Measurements from ENCODE around the gene STIP1. TPM values are rescaled to one million over a fixed set of nuclear protein-coding genes. Genes with fewer than 3 reads are reported as not detected.
"Not testable (repeated sequence)": the region's sequence is repeated elsewhere in the genome, so short reads cannot be mapped to it uniquely, and the experiment has no call there.

The STIP1 gene
- total RNA-seq, 1 experiment from 2014 or later = 287 TPM

DNA sequence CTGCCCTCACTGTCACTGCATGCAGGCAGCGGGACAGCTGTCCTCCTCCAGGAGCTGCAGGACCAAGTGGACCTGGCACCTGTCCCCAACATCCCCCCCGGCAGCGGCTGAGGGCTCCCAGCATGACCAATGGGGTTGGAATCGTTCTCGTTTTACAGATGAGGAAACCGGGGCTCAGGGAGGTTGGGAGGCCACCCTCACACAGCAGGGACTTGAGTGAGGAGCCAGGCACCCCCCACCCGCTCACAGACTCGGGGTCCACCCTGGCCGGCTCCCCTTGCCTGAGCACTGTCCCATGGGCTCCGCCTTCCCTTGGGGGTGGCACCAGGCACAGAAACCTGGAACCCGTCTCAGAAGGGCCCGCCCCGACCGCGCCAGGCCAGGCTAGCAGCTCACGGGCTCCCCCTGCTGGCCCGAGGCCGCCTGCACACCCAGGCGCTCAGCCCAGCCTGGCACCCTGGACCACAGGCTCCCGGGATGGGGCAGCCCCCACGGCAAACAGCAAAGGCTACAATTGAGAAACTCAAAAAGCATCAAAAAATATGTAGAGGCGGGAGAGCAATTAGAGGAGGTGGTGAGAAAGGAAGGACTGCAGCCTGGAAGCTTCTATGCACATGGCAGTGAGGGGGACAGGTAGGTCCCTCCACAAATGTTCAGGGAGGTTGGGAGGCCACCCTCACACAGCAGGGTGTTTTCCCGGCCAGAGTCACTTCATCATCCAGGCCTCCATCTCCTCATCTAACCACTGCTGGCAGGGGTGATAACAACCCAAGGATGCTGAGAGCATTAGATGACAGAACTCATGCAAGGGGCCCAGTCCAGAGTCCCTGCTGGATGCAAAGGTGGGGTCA, 32.9 kb upstream of the STIP1 start:
- no peaks in the 10 kb centered on the region for H3K27me3 ChIP-seq
- no peak overlapping the region for H3K4me3 ChIP-seq
- H3K9me3 ChIP-seq = no peaks in the 10 kb centered on the region
- peaks cover 3% of the 10 kb centered on the region; the same call in 1 of the 2 replicates for H3K36me3 ChIP-seq
- peak; percentile 48 for DNase-seq

GRCh38 chr11:64153812-64154211, 32.2 kb upstream of the STIP1 start:
- H3K36me3 ChIP-seq = peaks cover 3% of the 10 kb centered on the region; the same call in 1 of the 2 replicates
- no peaks in the 10 kb centered on the region for H3K9me3 ChIP-seq
- no peak for DNase-seq
- H3K27me3 ChIP-seq = no peaks in the 10 kb centered on the region
- no peak overlapping the region for H3K4me3 ChIP-seq

- no peak for DNase-seq
- H3K27me3 ChIP-seq = no peaks in the 10 kb centered on the region
Observed at GRCh38 chr11:64156235-64157011, 29.5 kb upstream of the STIP1 start.

GRCh38 chr11:64157631-64158394, 28.2 kb upstream of the STIP1 start:
- no peaks in the 10 kb centered on the region for H3K9me3 ChIP-seq
- H3K36me3 ChIP-seq = no peaks in the 10 kb centered on the region
- H3K27me3 ChIP-seq = no peaks in the 10 kb centered on the region
- DNase-seq = no peak
- no peak overlapping the region for H3K4me3 ChIP-seq

More at GRCh38 chr11:64156235-64157011, 29.5 kb upstream of the STIP1 start:
- no peaks in the 10 kb centered on the region for H3K9me3 ChIP-seq
- peaks cover 2% of the 10 kb centered on the region; the same call in 1 of the 2 replicates for H3K36me3 ChIP-seq
- H3K4me3 ChIP-seq = no peak overlapping the region

DNA sequence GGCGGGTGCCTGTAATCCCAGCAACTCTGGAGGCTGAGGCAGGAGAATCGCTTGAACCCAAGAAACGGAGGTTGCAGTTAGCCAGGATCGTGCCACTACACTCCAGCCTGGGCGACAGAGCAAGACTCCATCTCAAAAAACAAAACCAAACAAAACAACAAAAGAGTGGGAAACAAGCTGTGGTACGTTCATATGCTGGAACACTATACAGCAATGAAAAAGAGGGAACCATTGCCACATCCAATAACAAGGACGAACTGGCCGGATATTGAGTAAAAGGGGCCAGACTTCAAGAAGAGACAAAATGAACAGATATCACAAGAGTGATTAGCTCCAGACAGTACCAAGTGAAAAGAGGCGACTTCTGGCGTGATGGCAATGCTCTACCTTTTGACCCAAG, 24.9 kb upstream of the STIP1 start:
- Histone ChIP-seq H3K27me3 (no peaks in the 10 kb centered on the region), H3K36me3 (no peaks in the 10 kb centered on the region), H3K4me3 (no peak overlapping the region), H3K9me3 (no peaks in the 10 kb centered on the region)
- DNase-seq = no peak

DNA sequence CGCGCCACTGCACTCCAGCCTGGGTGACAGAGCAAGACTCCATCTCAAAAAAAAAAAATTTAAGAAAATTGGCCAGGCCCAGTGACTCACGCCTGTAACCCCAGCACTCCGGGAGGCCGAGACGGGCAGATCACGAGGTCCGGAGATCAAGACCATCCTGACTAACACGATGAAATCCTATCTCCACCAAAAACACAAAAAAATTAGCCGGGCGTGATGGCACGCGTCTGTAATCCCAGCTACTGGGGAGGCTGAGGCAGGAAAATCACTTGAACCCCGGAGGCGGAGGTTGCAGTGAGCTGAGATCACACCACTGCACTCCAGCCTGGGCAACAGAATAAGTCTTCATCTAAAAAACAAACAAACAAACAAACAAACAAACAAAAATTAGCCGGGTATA, 23.2 kb upstream of the STIP1 start:
- H3K4me3 ChIP-seq, H3K9me3 ChIP-seq, DNase-seq, H3K36me3 ChIP-seq, H3K27me3 ChIP-seq: not testable (repeated sequence)

DNA sequence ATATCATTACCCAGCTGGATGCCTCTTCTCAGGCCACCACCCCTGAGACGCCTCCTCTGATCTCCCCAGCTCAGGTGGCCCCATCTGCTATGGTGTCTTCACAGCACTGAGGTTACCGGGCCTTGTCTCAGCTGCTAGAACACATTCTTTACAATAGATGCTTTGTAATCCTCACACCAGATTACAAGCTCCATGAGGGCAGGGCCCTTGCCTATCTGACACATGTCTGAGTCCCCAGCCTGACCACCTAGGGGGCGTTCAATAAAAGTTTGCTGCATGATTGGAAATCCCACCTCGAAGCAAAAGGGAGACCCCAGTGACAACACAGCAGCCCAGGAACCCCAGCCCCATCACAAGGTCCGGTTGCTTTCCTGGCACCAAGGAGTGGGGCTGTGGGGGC, 22.0 kb upstream of the STIP1 start:
- Histone ChIP-seq H3K4me3 (no peak overlapping the region), H3K9me3 (no peaks in the 10 kb centered on the region), H3K27me3 (no peaks in the 10 kb centered on the region), H3K36me3 (no peaks in the 10 kb centered on the region)
- no peak for DNase-seq

DNA sequence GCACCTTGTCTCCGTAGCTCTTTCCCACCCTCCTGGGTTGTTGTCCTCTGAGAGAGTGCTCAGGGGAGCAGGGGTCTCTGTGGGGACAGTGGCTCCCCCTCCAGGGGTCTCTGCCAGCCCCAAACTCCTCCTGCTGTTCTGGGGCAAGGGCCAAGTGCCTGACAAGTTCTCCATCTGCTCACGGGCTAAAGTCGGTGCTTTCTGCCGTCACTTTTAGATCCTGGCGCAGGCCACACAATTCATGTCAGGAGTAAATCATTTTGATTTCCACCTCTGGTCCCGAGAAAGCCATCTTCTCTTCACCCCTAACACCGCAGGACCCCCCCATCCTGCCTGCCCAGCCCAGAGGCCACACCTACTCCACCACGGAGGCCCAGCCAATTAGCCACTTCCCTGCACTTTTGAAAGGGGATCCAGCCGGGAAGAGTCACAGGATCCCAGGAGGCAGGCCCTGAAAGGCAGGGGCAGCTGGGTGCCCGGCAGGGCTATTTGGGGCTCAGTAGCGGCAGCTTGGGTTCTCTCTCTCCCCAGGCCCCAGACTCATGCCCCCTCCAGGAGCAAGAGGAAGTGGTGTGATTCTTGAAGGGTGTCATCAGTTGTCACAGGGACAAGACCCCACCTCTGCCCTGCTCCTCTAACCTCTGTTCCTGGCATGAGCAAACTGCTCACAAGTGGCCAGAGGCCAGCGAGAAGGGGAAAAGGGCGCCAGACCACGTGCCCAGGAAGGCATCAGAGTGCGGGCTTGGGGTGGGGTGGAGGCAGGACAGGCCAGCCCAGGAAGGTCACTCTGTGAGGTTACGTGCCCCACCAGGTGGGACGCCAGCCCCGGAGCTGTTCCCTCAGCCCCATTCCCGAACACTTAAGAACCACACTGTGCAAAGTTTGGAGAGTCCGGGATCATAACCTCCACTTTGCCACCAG, 21.3 kb upstream of the STIP1 start:
- no peaks in the 10 kb centered on the region for H3K36me3 ChIP-seq
- no peaks in the 10 kb centered on the region for H3K9me3 ChIP-seq
- peak; percentile 64 for DNase-seq
- H3K4me3 ChIP-seq = peak overlapping the region; percentile 65
- H3K27me3 ChIP-seq = no peaks in the 10 kb centered on the region

- peak; percentile 33 for DNase-seq
- no peaks in the 10 kb centered on the region for H3K36me3 ChIP-seq
- no peaks in the 10 kb centered on the region for H3K9me3 ChIP-seq
- peak overlapping the region; percentile 65 for H3K4me3 ChIP-seq
- H3K27me3 ChIP-seq = no peaks in the 10 kb centered on the region
Observed at GRCh38 chr11:64165481-64165841, 20.5 kb upstream of the STIP1 start.

- peak; percentile 90 for DNase-seq
- no peaks in the 10 kb centered on the region for H3K27me3 ChIP-seq
- no peaks in the 10 kb centered on the region for H3K36me3 ChIP-seq
- no peaks in the 10 kb centered on the region for H3K9me3 ChIP-seq
- peak within 1 kb of the TSS; percentile 65 for H3K4me3 ChIP-seq
Observed at GRCh38 chr11:64165842-64166635, 19.9 kb upstream of the STIP1 start, which contains the start of gene MACROD1. MACROD1 (minus strand) TSS chr11:64166113; CDS start chr11:64165994, 119 bp downstream.

DNA sequence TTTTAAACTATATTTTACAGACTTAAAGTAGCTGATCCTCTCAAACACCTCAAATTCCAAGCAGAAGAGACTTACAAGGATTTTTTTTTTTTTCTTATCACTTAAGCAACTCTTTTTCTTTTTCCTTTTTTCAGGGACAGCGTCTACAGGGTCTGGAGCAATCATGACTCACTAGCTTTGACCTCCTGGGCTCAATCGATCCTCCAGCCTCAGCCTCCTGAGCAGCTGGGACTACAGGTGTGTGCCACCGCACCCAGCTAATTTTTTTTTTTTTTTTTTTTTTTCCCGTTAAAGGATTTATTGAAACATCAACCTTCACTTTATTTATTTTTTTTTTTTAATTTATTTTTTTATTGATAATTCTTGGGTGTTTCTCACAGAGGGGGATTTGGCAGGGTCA, 15.6 kb upstream of the STIP1 start:
- no peak for DNase-seq
- H3K9me3 ChIP-seq = peaks cover 4% of the 10 kb centered on the region
- no peak overlapping the region for H3K4me3 ChIP-seq
- H3K36me3 ChIP-seq = no peaks in the 10 kb centered on the region; the same call in 1 of the 2 replicates
- no peaks in the 10 kb centered on the region for H3K27me3 ChIP-seq

DNA sequence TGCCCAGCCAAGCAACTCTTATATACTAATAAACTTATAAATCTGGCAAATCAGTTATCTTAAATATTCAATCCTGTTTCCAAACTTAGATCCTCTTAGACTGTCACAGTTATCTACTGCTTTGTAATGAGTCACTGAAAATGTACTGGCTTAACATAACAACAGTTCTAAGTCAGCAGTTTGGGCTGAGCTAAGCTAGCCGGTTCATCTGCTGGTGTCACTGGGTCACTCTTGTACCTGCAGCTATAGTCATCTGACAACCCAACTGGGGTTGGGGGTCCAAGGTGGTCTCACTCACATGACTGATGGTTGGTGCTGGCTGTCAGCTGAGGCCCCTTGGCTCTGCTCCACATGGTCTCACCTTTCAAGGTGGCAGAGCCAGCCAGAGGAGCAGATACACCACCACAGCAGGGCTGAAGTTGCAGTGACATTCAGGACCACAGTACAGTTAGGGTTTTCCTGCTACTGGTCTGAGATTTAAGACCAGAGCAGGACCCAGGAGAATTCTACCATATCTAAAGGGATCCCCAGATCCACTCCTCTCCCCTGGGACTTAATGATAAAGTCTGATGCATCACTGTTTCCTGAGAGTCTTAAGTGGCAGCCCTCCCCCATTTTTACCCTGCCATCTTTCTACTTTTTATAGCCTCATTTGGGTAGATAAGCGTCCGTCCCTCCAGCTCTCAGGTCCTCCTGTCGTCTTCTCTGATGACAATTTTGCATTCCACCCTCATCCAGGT, 12.2 kb upstream of the STIP1 start:
- peaks cover 4% of the 10 kb centered on the region for H3K9me3 ChIP-seq
- DNase-seq = no peak
- H3K27me3 ChIP-seq = no peaks in the 10 kb centered on the region
- no peak overlapping the region for H3K4me3 ChIP-seq
- H3K36me3 ChIP-seq = no peaks in the 10 kb centered on the region; the same call in 1 of the 2 replicates

GRCh38 chr11:64176751-64177150, 9.2 kb upstream of the STIP1 start:
- Histone ChIP-seq H3K36me3 (no peaks in the 10 kb centered on the region; the same call in 1 of the 2 replicates), H3K27me3 (no peaks in the 10 kb centered on the region)

GRCh38 chr11:64178203-64178602, 7.8 kb upstream of the STIP1 start:
- Histone ChIP-seq H3K4me3 (no peak overlapping the region), H3K9me3 (peaks cover 4% of the 10 kb centered on the region), H3K27me3 (no peaks in the 10 kb centered on the region), H3K36me3 (no peaks in the 10 kb centered on the region; the same call in 1 of the 2 replicates)
- DNase-seq = no peak

More at GRCh38 chr11:64176751-64177150, 9.2 kb upstream of the STIP1 start:
- H3K9me3 ChIP-seq = peaks cover 4% of the 10 kb centered on the region
- no peak for DNase-seq
- no peak overlapping the region for H3K4me3 ChIP-seq

Measured in MG63 (cell line).